GM18519 (cell line): ENCODE measurements around the gene ELF5.

Source experiments
- ATAC-seq: cut with Tn5 transposase; IDR thresholded peaks from one replicate; pipeline ENCODE4 v1.9.1; 2021; ENCODE audit warnings: mild to moderate bottlenecking, moderate library complexity; ENCODE audit not compliant: unreplicated experiment, low FRiP score

The ELF5 gene

DNA sequence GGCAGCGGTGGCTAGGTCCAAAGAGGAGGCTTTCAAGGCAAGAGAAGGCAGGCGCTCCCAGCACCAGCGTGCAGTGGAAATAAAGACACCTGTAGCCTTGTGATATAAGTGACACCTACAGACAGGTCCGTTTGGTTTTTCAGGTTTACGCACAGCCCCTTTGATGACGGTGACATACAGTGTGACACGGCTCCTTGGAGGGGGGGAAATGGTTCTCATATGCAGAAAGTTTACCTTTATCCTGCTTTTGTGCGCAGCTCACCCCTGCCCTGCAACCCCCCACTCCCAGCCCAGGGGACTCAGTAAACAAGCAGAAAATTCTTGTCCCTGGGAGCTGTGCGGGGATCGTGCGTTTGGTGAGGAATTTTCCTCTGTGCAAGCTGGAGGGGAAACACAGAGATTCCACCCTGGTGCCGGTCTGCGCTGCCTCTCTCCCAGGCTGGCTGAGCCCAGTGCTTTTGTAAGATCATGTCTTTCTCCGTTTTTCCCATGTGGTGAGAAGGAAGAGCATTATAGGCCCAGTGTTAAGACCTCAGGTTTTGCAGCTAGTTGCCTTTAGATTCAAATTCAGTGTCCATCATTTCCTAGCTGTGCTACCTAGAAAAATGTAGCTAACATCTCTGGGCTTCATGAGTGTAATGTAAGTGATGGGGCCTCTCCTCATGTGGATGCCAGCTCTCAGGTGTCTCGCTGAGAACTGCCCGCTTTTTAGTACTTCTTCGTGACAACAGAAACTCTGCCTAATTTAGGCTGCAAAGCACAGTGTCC is at the start of gene ELF5:
Gene ELF5 (minus strand): TSS at position 113 of the 768 bp plus-strand sequence. CDS start 8,045 bp downstream, outside the sequence.
- ATAC-seq: no peak

DNA sequence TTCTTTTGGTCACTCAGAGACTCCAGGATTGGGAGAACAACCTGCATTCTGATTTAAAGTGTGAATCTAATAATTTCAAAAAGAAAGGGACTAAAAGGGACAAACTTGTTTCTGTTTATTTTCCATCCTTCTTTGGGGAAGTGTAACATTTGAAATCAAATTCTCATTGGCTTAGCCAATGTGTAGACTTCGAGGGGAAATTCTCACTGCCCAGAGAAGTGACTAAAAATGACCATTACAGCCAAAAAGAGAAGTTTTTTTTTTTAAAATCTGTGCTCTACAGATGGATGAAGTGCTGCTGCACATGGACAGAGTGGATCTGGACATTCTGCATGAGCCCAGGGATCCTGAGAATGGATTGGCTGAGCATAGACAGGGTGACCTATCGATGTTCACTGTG is 49.4 kb upstream of the ELF5 start:
- ATAC-seq: no peak

DNA sequence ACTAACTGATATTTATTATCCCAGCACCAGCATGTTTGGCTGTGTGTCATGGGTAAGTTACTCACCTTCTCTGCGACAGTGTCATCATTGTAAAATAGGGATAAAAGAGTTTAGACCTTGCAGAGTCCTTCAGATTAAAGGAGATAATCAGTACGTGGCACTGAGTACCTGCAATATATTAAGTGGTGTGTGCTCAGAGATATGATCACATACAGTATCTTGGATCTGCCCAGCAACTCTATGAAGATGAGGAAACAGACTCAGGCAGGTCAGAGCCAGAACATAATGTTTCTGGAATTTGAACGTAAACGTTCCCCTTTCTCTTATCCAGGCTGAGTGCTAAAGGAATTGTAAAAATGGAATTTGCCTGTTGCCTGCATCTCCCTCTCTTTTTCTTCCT is 46.9 kb upstream of the ELF5 start:
- no peak for ATAC-seq

DNA sequence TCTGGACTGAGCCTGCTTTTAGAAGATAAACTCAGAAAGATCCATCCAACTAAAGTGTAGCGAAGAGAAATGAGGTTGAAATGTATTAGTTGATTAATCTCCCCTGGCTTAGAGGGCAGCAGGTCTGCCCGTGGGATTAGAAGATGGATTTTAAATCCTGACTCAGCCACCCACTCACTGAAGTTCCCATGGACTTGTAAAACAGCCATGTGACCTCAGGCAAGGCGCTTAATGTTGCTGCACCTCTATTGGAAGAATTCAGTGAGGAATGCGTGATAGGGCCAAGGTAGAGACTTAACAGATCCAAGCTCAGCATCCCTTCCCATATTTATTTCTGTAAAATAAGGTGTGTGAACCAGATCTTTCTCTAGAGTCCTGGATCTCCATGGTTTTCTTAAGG is 45.1 kb upstream of the ELF5 start:
- no peak for ATAC-seq

DNA sequence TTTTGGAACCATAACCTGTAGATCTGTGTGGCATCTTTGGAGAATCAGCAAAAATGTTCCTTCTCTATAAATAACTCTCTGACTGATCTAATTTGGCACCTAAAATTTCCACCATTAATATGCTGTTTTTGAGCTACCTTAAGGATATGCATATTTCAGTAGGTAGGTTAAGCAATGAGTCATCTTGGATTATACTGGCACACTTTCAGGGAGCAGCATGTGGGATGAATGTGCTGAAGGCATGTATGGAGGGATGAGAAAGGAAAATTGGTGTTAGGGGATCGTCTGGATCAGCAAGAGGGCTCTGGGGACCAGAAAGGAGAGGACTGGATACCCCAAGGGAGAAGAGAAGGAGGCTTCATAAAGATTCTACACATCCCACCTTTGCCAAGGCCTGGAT is 44.6 kb upstream of the ELF5 start:
- ATAC-seq: no peak

DNA sequence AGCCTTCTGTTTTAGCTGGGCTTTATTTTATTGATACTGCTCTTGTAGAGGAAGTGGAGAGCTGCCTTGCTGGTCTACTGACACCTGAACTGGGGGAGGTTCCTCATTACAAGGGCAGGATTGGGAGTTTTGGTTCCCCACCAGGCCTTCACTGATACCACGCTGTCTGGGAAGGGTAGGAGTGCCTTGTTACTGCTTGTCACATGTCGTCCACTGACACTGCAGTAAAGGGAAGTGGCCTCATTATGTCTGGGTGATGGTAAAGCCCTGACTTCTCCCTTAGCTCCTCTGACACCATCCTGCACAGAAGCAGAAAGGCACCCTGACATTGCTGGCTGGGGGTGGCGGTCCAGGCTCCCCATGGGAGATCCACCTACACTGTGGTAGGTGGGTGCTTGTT is 38.7 kb upstream of the ELF5 start:
- no peak for ATAC-seq

DNA sequence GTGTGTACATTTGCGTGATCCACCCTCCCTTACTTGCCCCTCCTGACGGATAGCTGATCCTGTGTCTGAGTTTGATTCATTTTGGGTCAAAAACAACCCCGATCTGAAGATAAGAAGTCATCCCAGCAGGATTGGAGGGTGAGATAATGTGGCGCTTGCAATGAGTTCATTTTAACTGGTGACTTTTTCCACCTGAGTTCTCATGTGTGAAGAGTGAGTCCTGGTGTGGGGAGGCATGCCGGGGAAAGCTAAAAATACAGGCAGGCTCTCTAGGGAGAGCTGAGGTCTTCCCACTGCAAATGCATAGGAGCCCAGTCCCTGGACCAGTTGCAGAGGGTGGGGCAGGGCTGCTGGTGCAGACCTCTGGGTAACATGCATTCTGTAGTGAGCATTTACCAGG is 35.7 kb upstream of the ELF5 start:
- no peak for ATAC-seq

DNA sequence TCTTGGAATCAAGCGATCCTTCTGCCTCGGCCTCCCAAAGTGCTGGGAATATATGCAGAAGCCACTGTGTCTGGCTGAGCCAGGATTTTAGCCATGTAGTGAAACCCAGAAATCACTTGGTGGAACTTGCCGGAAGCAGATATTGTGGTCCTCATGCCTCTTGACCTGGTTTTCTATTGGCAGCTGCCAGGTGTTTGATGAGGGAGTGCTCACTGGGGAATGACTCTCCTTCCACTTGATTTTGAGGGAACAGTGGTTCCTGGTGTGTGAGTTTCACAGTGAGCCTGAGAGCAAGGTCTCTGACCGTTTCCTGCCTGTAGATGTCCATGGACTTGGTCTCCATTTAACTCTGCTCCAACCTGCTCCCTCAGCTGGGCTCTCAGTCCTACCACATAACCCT is 34.7 kb upstream of the ELF5 start:
- ATAC-seq: no peak

DNA sequence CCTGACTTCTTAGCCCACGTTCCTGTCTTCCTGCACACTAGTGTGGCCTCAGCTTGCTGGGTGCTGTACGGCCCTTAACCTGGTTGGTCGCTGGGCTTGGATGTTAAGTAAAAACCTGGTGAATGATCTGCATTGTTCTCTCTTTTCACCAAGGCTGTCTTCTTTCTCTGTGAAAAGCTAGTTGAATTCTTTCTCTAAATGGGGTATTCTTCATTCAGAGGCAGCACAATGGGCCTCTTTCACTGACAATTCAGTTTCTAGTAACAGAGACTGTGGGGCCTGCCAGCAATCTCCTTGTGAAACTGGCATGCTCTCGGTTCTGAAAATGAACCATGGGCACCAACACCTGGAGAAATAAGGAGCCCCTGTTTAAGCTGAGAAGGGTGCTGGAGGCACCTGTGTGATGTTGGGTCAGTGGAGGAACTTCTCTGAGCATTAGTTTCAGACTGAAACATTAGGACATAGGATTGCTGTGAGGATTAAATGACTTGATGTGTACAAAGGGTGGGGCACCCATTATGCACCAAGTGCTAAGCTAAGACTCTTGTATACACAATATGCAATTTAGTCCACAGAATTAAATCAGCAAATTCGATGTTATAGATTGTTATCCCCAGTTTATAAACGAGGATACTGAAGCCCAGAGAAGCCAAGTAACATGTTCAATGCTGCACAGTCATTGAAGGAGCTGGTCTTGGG is 33.1 kb upstream of the ELF5 start:
- no peak for ATAC-seq

DNA sequence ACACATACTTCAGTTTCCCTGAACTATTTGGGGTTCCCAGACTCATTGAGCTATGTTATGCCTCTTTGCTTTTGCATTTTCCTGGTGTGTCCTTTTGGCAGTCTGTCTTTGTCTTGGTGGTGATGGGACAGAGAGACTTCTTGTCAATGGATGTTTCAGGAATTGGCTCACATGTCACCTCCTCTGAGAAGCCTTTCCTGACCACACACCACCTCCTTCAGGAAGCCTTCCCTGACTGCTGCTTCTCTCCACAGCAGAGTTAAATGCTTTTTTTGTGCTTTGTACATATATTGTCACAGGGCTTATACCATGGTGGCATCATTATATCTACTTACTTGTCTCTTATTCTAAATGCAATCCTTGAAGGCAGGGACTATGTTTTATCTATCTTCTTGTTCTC is 28.5 kb upstream of the ELF5 start:
- no peak for ATAC-seq

DNA sequence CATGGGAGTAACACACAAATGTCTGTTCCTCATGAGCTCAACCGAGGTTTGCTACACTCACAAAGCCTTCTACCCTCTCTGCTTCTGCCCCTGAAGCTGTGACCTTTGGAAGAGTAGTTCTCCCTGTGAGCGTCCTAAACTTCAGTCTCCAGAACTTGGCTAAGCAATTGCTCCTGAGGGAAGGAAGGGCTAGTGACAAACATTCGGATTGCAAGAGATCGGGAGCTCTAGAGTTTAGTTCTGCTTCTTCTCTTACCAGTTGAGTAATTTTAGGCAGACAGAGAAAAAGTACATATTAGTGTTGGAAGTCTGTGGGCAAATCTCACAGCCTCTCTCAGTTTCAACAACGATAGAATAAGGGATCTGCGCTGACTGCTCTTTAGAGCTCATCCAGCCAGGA is 27.3 kb upstream of the ELF5 start:
- ATAC-seq: no peak

DNA sequence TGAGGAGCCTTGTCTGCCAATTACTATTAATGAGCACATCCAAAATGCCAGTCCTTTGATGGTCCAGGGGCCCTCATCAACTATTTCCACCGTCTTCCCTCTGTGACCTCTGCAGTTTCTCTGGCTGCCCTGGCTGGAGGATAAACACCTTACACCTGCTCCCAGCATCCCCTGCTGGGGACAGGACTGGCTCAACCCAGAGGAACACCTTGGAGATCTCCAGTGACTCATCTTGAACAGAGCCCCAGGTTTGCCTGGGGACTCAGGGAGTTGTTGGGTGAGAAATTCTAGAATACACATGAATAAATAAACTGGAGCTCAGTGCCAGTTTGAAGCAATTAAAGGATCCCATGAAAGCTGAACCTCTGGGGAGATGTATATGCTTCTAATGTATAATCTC is 24.0 kb upstream of the ELF5 start:
- no peak for ATAC-seq

DNA sequence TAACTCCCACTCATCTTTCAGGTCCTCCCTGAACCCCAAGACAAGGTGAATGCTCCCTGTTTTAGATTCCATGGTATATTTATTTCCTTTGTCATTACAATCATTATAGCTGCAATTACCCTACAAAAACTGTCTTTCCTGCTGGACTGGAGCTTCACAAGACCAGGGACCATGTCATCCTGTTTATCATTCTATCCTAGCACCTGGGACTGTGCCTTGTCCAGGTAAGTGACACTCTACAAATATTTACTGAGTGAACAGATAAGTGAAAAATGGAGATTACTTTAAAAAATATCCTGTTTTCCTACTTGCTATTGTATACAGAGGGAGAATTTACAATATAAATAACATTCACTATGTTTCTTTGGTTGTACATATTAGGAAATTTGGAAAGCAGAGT is 22.5 kb upstream of the ELF5 start:
- no peak for ATAC-seq

DNA sequence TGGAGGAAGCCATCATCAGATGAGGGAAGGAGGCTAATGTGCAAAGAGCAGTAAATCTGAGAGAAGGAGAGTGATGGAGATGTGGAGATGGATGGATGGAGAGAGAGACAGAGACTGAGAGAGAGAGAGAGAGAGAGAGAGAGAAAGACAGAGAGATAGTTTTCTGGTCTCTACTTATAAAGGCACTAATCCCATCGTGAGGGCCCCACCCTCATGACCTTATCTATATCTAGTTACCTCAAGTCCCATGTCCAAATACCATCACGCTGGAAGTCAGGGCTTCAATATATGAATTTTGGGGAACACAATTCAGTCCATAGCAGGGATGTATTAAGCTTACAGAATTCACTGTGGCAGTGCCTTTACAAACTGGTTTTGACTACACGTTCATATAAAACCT is 21.2 kb upstream of the ELF5 start:
- ATAC-seq: no peak

DNA sequence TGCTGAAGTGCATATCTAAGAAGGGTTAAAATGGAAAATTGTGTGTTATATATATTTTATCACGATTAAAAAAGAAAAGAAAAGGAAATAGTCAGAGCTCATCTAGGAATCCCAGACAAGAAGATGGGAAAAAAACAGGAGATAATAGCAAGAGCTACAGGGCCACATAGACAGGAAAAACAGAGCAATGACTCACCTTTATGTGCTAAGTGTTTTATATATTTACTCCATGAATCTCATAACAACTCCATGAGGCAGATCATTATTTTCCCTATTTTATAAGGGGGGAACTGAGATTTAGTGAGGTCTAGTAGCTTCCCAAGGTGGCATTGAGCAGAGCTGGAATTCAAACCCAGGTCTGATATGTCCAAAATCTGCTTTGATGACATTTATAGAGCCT is 18.1 kb upstream of the ELF5 start:
- ATAC-seq: no peak

DNA sequence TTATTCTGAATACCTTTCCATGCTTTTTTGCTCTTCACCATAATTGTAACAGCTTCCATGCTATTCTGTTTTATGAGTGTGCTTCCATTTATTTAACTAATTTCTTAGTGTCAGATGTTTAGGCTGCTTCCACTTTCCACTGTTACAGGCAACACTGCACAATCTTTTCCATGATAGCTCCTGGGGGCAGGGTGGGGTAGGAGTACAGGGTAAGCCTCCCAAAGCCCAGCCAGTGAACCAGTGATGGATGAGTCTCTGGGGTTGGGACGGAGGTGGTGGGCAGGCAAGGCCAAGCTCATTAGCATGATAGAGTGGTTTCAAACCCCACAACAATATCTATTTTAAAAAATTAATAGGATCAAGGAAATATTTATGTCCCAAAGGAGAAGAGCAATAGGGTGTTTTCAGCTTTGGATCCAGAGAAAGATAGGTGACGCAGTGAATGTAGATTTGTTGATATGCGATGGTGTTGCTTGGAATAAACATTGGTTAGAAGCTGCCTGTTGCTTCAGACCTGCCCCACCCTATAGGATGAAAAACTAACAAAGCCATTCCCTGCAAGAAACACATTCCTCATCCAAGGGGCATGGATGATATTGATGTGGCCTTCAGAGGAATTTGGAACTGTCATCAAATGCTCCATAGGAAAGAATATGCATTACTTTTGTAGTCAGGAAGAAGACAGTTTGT is 17.1 kb upstream of the ELF5 start:
- ATAC-seq: no peak

DNA sequence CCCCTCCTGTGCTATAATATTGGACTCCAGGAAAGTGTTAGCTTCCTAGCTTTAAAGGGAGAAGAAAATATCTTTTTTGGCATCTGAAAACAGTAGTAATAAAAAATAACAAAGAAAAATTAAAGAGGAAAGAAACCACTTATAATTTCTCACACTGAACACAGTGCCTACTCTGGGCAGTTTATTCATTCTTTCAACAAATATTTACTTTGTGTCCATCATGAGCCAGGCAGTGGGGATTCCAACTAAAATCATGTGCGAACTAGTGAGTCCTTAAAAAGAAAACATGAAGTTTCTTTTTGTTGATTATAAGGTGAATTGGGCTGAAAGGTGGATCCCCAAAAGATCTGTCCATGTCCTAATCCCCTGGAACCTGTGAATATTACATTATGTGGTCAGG is 16.0 kb upstream of the ELF5 start:
- no peak for ATAC-seq

DNA sequence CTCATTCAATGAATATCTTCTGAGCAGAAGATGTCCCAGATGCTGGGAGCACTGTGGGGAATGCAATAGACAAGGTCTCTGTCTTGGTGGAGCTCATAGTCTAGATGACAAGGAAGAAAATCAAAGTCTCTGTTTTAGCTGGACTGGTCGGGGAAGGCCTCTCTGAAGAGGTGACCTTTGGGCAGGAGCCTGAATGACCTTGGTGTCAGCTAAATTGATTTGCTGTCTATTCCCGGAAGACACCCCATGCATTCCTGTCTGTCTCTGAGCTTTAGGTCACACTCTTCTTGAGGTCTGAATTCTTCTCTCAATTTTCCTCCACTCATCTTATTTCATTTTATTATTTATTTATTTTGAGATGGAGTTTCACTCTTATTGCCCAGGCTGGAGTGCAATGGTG is 14.5 kb upstream of the ELF5 start:
- no peak for ATAC-seq

DNA sequence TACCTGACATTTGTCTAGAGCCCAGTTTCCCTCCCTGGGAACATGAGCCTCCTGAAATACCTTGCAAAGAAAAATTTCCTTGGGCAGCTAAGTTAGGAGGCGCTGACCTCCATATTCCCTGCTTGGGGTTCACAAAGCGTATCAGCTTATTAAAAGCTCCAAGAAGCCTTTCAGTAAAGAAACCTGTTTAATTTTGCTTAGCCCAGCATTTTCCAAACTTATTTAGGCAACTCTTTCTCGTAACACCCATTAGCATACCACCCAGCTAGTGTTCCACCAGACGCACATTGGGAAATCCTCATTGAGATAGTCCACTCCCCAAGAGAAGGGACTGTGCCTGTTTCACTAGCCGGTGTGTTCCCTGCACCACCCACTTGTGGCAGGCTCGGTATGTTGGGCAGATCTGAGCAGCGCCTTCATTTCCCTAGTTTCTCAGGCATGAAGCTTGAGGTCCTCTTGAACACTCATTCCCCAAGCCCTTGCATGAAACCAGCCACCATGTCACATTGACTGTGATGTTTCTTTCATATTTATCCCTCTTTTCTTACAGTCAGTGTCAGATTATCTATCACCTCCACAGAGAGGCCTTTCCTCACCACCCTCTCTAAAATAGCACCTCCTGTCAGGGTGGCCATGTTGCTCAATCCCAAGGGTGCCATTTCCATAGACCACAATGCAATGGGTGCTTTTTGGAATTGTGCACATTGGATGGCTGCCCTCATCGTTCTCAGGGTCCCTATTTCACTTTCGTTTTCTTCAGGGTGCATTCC is 12.5 kb upstream of the ELF5 start:
- no peak for ATAC-seq

DNA sequence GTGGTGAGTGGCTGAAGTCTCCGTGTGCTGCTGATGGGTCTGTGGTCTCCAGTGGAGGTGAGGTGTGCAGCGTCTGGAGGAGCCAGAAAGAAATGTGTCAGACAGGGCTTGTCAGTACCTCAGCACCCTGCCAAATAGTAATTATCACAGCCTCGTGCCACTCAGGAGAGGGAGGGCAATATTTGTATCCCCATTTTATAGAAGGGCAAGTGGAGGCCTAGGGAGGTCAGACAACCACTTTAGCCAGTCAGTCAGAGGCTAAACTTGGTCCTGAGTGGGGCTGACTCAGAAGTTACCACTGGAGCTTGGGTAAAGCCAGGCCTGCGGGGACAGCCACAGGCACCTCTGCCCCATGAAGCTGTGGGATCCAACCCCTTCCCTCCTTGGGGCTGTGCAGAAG is 11.5 kb upstream of the ELF5 start:
- ATAC-seq: no peak

DNA sequence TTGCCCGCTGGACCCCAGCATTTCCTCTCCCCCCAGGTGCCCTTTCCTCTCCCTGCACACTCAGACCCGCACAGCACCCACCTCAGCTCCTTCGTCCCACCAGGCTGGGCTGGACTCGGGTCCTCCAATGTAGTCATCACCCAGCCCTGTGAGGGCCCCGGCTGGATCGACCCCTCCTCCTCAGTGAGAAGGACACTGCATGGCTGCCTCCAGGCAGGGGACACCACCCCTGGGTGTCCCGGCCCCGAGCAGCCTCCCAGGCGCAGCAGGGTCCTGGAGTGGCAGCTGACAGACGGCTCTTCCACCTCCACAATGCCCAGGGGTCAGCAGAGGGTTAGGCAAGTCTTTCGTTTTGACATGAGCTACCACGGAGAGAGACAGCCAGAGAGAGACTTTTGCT is 11.1 kb upstream of the ELF5 start:
- ATAC-seq: no peak
